Spleen (tissue), 7 donors: ENCODE results near the gene DNAH12.

ENCODE experiments used
- CTCF ChIP-seq, 11 experiments: fragments of 200-600 bp in 7 of 11; fragments of 450-650 bp in 4 of 11; sonication (generic) in 4 of 11; IDR thresholded peaks in 8 of 11; conservative IDR thresholded peaks in 3 of 11; 1 replicate in 7 of 11; 2 replicates in 4 of 11; pipeline versions ENCODE4 v1.4.0 to v1.8.0; 2016 to 2021; ENCODE audit warnings: antibody characterized with exemption in 11 of 11, inconsistent platforms in 4 of 11, mild to moderate bottlenecking in 1 of 11
- POLR2AphosphoS5 ChIP-seq, 3 donors: sonication (generic); formaldehyde crosslinking; IDR thresholded peaks; one replicate each; pipeline ENCODE4 v1.5.1; 2017; ENCODE audit warnings: antibody characterized with exemption in 3 of 3
- donor health status: DM: no; HTN: no; CAD: no; lungs with moderate emphysema.
- donor health status: DM: no; HTN: no; CAD: no.
- donor health status: DM: no; HTN: no; CAD: no.

- TF ChIP-seq POLR2AphosphoS5 (IDR thresholded peaks at IDR 0.05) (no peak), CTCF (IDR thresholded peaks at IDR 0.05 in 8 of 11, conservative IDR thresholded peaks at IDR 0.05 in 3 of 11) (no peak)
Observed at GRCh38 chr3:57505901-57506300, 38.2 kb downstream of the DNAH12 start.
